HepG2 (cell line): Measurements from ENCODE around the gene RBM43. TPM values are rescaled to one million over a fixed set of nuclear protein-coding genes. Genes with fewer than 3 reads are reported as not detected.

Experiments used
- ADNP ChIP-seq: sonication (generic); formaldehyde crosslinking; IDR thresholded peaks from 2 replicates; pipeline ENCODE4 v1.4.0; 2020; ENCODE audit warnings: missing genetic modification reagents
- GABPA ChIP-seq, 2 experiments: IDR thresholded peaks; 2 replicates each; pipeline ENCODE4 v1.6.1; 2011 to 2016; ENCODE audit warnings: low read depth in 2 of 2, low read length in 1 of 2, missing biosample characterization in 1 of 2, missing genetic modification characterization in 1 of 2
- HNF4G ChIP-seq, 2 experiments: sonication (generic) in 1 of 2; formaldehyde crosslinking in 1 of 2; IDR thresholded peaks; 2 replicates each; pipeline versions ENCODE4 v1.4.0 to v1.6.1; 2011 to 2020; ENCODE audit warnings: borderline replicate concordance in 2 of 2, low read depth in 2 of 2, mild to moderate bottlenecking in 2 of 2, low read length in 1 of 2, missing genetic modification reagents in 1 of 2, moderate library complexity in 1 of 2
- MXD4 ChIP-seq: IDR thresholded peaks from 2 replicates; pipeline ENCODE4 v1.6.1; 2016; ENCODE audit warnings: mild to moderate bottlenecking, missing biosample characterization, missing genetic modification reagents
- MXI1 ChIP-seq: IDR thresholded peaks from 3 replicates; pipeline ENCODE4 v1.6.1; 2012; ENCODE audit warnings: low read depth, low read length, inconsistent platforms, borderline replicate concordance
- NAIF1 ChIP-seq: sonication (generic); formaldehyde crosslinking; IDR thresholded peaks from 2 replicates; pipeline ENCODE4 v1.5.0; 2020; ENCODE audit warnings: mild to moderate bottlenecking, missing genetic modification reagents, borderline replicate concordance
- NCOR1 ChIP-seq: fragments of 200-600 bp; sonication (generic); IDR thresholded peaks from 2 replicates; pipeline ENCODE4 v1.7.0; 2017; ENCODE audit warnings: antibody characterized with exemption, low read length, borderline replicate concordance
- RFX5 ChIP-seq: IDR thresholded peaks from 2 replicates; pipeline ENCODE4 v1.6.1; 2011; ENCODE audit warnings: low read depth, low read length, improper control_type of control experiment
- SAP130 ChIP-seq: IDR thresholded peaks from 2 replicates; pipeline ENCODE4 v1.6.1; 2016; ENCODE audit warnings: low read depth
- SRSF9 ChIP-seq: fragments of 200-400 bp; formaldehyde crosslinking; IDR thresholded peaks from 2 replicates; pipeline ENCODE4 v1.6.1; 2018; ENCODE audit warnings: borderline replicate concordance, mild to moderate bottlenecking, low read depth, low read length; ENCODE audit not compliant: insufficient read depth, poor library complexity, severe bottlenecking
- TRIM24 ChIP-seq: sonication (generic); formaldehyde crosslinking; IDR thresholded peaks from 2 replicates; pipeline ENCODE4 v1.8.0; 2022; ENCODE audit warnings: mild to moderate bottlenecking, missing genetic modification reagents
- U2AF1 ChIP-seq: fragments of 200-400 bp; formaldehyde crosslinking; optimal IDR thresholded peaks from 2 replicates; pipeline ENCODE3; 2017; ENCODE audit warnings: mild to moderate bottlenecking, low read depth, low read length
- ZKSCAN5 ChIP-seq: sonication (generic); formaldehyde crosslinking; IDR thresholded peaks from 2 replicates; pipeline ENCODE4 v1.5.1; 2020; ENCODE audit warnings: mild to moderate bottlenecking, missing genetic modification reagents
- ZKSCAN8 ChIP-seq: IDR thresholded peaks from 2 replicates; pipeline ENCODE4 v1.6.1; 2016; ENCODE audit warnings: borderline replicate concordance, missing genetic modification reagents, missing compliant biosample characterization
- ZNF160 ChIP-seq: sonication (generic); formaldehyde crosslinking; IDR thresholded peaks from 2 replicates; pipeline ENCODE4 v1.8.0; 2022; ENCODE audit warnings: mild to moderate bottlenecking, inconsistent platforms, missing genetic modification reagents
- ZNF224 ChIP-seq: sonication (generic); formaldehyde crosslinking; IDR thresholded peaks from 2 replicates; pipeline ENCODE4 v1.5.0; 2020; ENCODE audit warnings: mild to moderate bottlenecking, missing genetic modification reagents
- ZNF546 ChIP-seq: sonication (generic); formaldehyde crosslinking; conservative IDR thresholded peaks from 2 replicates; pipeline ENCODE4 v1.8.1; 2023; ENCODE audit warnings: mild to moderate bottlenecking, missing genetic modification reagents
- polyA plus RNA-seq, 8 experiments: library from polyadenylated mRNA; depleted of rRNA in 3 of 8; stranded (reverse) in 7 of 8; unstranded in 1 of 8; fragments of >200 nt; fragmentation: Illumina TruSeq in 4 of 8; extraction: Trizol in 4 of 8; gene quantifications; 2 replicates each; pipeline versions ENCODE4 v1.2.1 to v1.2.3, GENCODE V29; 2011 to 2016; ENCODE audit warnings: low read depth in 4 of 8, missing spikeins in 1 of 8, mixed read lengths in 1 of 8; ENCODE audit not compliant: insufficient read depth in 1 of 8
- total RNA-seq, 5 experiments: library from RNA; depleted of rRNA; stranded (reverse); fragments of >200 nt; fragmentation: Illumina TruSeq; extraction: Trizol; gene quantifications; 2 replicates each; pipeline ENCODE4 v1.2.3, GENCODE V29; 2016; ENCODE audit warnings: low read depth in 1 of 5
- TF ChIP-seq, protein P1 (sequence below), 2 experiments: sonication (generic) in 1 of 2; formaldehyde crosslinking in 1 of 2; IDR thresholded peaks; 2 replicates each; pipeline versions ENCODE4 v1.5.1 to v1.6.1; 2011 to 2020; ENCODE audit warnings: borderline replicate concordance in 1 of 2, low read depth in 1 of 2, low read length in 1 of 2, mild to moderate bottlenecking in 1 of 2, missing genetic modification reagents in 1 of 2, moderate library complexity in 1 of 2
- TF ChIP-seq, protein P2 (sequence below): sonication (generic); formaldehyde crosslinking; IDR thresholded peaks from 2 replicates; pipeline ENCODE4 v1.4.0; 2020; ENCODE audit warnings: mild to moderate bottlenecking, low read depth, missing genetic modification reagents
- TF ChIP-seq, protein P3 (sequence below): IDR thresholded peaks from 2 replicates; pipeline ENCODE4 v1.6.1; 2016; ENCODE audit warnings: control low read depth
- TF ChIP-seq, protein P4 (sequence below): sonication (generic); formaldehyde crosslinking; IDR thresholded peaks from 2 replicates; pipeline ENCODE4 v1.4.0; 2020; ENCODE audit warnings: mild to moderate bottlenecking, missing genetic modification reagents

The RBM43 gene
- total and polyA plus RNA-seq, 2 of the 13 experiments (the other 11 are each of a cell fraction or from before 2014, with no cell fraction given) = 0.31 to 0.70 TPM

DNA sequence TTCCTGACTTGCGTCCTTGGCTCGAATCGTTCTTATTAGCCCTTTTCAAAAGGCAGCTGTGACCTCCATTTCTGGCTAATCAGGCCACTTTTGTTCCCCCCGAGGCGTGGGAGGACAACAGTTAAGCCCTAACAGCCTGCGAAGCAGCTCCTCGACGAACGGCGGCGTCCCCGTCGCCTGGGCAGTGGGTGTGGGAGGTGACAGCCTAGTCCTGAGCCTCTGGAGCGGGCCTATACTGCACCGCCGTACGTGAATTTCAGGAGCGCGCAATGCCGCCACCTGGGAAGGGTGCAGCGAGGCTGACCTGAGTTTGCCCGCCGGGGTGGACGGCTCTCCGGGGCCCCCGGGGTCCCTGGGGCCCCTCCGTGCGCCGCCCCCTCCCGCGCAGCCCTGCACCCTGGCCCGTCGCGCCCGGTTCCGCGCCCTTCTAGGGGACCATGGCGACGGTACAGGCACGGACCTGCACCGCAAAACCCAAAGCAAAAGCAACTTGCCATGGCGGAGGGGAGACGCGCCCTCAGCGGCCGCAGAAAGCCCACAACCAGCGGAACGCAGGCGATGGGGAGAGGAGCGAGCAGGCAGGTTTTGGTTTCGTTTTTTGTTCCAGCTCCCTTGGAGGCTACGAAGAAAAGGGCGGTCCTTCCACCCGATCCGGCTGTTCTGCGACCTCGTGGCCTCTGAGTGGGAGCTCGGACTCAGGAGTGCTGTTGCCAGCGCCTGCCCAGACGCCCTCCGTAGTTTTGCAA, at the start of gene RBM43 (continued):
- TF ChIP-seq MXD4 (CRISPR knock-in tag) (peak; percentile 76; the same call in 1 of the 2 replicates), U2AF1 (no peak), GABPA (IDR thresholded peaks at IDR 0.05; ENCODE audit: low read depth, low read length) (no peak), GABPA (CRISPR knock-in tag; IDR thresholded peaks at IDR 0.05; ENCODE audit: low read depth) (no peak), ZKSCAN8 (no peak), ZNF160 (peak; percentile 71; the same call in 1 of the 2 replicates), SRSF9 (no peak), NAIF1 (peak; percentile 89; the same call in 1 of the 2 replicates), RFX5 (no peak), HNF4G (IDR thresholded peaks at IDR 0.05; ENCODE audit: borderline replicate concordance, low read depth, low read length) (no peak), HNF4G (CRISPR knock-in tag; IDR thresholded peaks at IDR 0.05; ENCODE audit: borderline replicate concordance, low read depth) (no peak), SAP130 (peak; percentile 70), ZNF224 (CRISPR knock-in tag) (peak; percentile 70; the same call in 1 of the 2 replicates), ZKSCAN5 (CRISPR knock-in tag) (no peak), MXI1 (no peak), TRIM24 (CRISPR knock-in tag) (no peak), ADNP (CRISPR knock-in tag) (no peak), ZNF546 (peak; percentile 27; the same call in 1 of the 2 replicates), NCOR1 (no peak)
- TF ChIP-seq, protein P1, sequence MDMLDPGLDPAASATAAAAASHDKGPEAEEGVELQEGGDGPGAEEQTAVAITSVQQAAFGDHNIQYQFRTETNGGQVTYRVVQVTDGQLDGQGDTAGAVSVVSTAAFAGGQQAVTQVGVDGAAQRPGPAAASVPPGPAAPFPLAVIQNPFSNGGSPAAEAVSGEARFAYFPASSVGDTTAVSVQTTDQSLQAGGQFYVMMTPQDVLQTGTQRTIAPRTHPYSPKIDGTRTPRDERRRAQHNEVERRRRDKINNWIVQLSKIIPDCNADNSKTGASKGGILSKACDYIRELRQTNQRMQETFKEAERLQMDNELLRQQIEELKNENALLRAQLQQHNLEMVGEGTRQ (IDR thresholded peaks at IDR 0.05; ENCODE audit: low read depth, low read length) = no peak
- TF ChIP-seq, protein P1 (CRISPR knock-in tag; IDR thresholded peaks at IDR 0.05; ENCODE audit: borderline replicate concordance) = peak; percentile 33; the same call in 1 of the 2 replicates
- TF ChIP-seq, protein P2, sequence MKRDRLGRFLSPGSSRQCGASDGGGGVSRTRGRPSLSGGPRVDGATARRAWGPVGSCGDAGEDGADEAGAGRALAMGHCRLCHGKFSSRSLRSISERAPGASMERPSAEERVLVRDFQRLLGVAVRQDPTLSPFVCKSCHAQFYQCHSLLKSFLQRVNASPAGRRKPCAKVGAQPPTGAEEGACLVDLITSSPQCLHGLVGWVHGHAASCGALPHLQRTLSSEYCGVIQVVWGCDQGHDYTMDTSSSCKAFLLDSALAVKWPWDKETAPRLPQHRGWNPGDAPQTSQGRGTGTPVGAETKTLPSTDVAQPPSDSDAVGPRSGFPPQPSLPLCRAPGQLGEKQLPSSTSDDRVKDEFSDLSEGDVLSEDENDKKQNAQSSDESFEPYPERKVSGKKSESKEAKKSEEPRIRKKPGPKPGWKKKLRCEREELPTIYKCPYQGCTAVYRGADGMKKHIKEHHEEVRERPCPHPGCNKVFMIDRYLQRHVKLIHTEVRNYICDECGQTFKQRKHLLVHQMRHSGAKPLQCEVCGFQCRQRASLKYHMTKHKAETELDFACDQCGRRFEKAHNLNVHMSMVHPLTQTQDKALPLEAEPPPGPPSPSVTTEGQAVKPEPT = peak; percentile 95
- TF ChIP-seq, protein P3, sequence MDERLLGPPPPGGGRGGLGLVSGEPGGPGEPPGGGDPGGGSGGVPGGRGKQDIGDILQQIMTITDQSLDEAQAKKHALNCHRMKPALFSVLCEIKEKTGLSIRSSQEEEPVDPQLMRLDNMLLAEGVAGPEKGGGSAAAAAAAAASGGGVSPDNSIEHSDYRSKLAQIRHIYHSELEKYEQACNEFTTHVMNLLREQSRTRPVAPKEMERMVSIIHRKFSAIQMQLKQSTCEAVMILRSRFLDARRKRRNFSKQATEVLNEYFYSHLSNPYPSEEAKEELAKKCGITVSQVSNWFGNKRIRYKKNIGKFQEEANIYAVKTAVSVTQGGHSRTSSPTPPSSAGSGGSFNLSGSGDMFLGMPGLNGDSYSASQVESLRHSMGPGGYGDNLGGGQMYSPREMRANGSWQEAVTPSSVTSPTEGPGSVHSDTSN = no peak
- TF ChIP-seq, protein P4, sequence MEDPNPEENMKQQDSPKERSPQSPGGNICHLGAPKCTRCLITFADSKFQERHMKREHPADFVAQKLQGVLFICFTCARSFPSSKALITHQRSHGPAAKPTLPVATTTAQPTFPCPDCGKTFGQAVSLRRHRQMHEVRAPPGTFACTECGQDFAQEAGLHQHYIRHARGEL (CRISPR knock-in tag) = no peak
